ENCODE results near the gene PADI1.

PADI1 gene

GRCh38 chr1:17270891-17271765 is 66.2 kb downstream of the PADI1 start:
- no peak for DNase-seq (ENCODE audit: extremely low read depth in 1 of 2, low read depth in 1 of 2)

DNA sequence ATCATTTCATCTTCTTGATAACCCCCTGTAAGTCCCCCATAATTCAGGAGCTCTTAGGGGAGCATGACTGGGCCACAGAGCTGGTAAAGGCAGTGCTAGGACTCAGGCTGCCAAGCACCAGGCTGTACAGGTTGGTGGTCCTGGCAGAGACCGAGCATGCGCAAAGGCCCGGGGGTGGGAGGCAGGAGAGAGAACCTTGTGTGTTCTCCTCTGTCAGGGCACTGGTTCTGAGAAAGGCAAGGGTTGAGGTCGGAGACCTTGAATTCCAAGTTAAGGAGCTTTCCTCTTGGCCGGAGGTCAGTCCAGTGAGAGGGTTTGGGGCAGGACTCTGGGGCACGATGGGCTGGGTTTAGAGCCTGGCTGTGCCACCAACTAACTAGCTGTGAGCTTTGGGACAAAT is 67.1 kb downstream of the PADI1 start:
- DNase-seq (ENCODE audit: extremely low read depth in 1 of 2, low read depth in 1 of 2) = no peak

- no peak for DNase-seq (ENCODE audit: extremely low read depth in 1 of 2, low read depth in 1 of 2)
These were observed 67.7 kb downstream of the PADI1 start for GRCh38 chr1:17272646-17273045.

DNA sequence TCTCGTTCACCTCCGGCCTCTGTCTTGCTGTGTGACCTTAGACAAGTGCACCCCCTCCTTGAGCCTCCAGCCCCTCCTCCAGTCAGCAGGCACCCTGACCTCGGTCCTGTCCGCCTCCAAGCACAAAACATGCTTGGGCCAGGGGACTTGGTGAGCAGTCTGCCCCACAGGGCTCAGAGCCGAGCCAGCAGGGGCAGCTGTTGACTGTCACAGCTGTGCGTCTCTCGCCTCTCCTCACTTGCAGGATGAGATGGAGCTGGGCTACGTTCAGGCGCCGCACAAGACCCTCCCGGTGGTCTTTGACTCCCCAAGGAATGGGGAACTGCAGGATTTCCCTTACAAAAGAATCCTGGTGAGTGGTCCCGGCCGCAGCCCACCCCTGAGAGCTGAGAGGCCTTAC is 68.2 kb downstream of the PADI1 start:
- DNase-seq (ENCODE audit: extremely low read depth in 1 of 2, low read depth in 1 of 2) = no peak

DNA sequence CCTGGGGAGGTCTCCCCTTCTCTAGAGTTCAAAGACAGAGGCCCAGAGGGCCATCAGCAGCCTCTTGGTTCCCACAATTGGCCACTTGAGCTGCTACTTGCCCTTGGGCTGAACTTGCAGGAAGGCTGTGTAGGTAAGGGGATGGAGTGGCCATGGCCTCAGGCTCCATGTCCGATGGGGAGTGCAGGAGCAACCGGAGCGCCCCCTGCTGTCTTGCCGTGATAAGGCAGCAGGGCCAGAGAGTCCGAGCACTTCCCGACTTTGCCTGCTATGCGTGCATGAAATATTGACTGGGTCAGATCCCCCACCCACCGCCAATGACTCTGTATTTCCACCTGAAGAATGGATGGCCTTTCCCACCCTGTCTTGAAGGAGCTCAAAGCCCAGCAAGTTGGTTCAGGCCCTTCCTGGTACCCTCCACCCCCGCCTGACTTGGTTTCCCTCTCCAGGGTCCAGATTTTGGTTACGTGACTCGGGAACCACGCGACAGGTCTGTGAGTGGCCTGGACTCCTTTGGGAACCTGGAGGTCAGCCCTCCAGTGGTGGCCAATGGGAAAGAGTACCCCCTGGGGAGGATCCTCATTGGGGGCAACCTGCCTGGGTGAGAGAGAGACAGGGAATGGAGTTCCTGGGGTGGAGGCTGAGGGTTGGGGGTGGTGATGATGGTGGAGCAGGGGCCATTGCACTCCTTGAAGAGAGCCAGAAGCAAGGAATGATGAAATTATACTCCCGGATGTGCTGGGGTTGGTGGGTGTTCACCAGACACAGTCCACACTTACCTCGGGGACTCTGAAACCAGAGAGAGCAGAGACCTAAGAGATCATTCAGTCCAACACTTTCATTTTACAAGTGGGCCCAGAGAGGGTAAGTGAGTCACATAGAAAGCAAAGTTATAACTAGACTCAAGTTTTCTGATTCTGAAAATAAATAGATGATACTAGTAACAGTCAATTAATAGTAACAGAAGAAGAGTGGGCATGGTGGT is 69.5 kb downstream of the PADI1 start:
- DNase-seq (ENCODE audit: extremely low read depth in 1 of 2, low read depth in 1 of 2) = no peak

GRCh38 chr1:17276568-17276967 is 71.6 kb downstream of the PADI1 start:
- no peak for DNase-seq (ENCODE audit: extremely low read depth in 1 of 2, low read depth in 1 of 2)

DNA sequence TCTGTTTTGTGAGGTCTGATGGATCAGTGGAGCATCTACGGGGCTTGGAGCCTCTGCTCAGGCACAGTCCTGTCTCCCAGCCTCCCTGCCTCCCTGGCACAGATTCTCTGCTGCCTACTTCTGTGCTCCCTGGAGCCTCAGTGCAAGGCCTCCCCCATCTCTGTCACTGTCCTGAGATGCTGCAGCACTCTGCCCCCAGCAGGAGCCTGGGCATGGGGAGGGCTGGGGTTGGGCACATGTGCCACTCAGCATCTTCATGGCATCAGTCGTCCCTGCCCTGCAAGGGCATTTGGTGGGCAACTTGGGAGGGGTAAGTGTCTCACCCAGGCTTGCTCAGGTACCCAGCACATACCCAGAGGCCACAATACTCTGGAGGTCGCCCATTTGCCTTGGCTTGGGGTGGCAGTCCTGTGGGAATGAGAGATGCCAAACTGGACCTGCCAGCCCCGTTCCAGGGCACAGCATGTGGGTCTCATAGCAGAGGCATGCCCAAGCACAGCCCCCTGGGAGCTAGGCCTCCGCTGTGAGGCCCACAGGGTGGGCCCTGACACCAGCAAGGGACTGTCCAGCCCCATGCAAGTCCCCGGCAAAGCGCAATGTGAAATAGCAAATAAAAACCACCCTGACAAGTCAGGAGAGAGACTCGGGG is 72.7 kb downstream of the PADI1 start:
- DNase-seq (ENCODE audit: extremely low read depth in 1 of 2, low read depth in 1 of 2) = no peak

GRCh38 chr1:17278996-17279830 is 74.3 kb downstream of the PADI1 start:
- DNase-seq (ENCODE audit: extremely low read depth in 1 of 2, low read depth in 1 of 2) = no peak

DNA sequence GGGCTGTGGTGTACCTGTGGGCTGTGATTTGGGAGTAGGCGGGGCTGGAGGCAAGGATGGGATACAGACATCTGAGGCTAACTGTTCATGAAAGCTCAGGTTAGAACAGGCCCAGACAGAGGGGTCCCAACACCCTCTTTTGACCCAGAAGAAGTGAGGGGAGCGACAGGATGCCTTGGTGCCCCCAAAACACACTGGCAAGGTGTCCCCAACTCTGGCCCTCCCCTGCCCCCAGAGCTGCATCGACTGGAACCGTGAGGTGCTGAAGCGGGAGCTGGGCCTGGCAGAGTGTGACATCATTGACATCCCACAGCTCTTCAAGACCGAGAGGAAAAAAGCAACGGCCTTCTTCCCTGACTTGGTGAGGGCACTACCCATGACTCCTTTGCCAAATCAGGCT is 75.5 kb downstream of the PADI1 start:
- no peak for DNase-seq (ENCODE audit: extremely low read depth in 1 of 2, low read depth in 1 of 2)

GRCh38 chr1:17280894-17281293 is 76.0 kb downstream of the PADI1 start:
- no peak for DNase-seq (ENCODE audit: extremely low read depth in 1 of 2, low read depth in 1 of 2)

GRCh38 chr1:17281775-17282181 is 76.8 kb downstream of the PADI1 start:
- no peak for DNase-seq (ENCODE audit: extremely low read depth in 1 of 2, low read depth in 1 of 2)

DNA sequence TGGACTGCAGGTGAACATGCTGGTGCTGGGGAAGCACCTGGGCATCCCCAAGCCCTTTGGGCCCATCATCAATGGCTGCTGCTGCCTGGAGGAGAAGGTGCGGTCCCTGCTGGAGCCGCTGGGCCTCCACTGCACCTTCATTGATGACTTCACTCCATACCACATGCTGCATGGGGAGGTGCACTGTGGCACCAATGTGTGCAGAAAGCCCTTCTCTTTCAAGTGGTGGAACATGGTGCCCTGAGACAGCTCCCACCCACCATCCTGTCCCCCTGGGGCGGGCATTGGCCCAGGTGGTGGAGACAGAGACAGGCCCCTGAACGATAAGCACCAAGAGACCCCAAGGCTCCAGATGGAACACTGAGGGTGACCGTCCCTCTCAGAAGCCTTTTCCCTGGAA is 77.9 kb downstream of the PADI1 start:
- no peak for DNase-seq (ENCODE audit: extremely low read depth in 1 of 2, low read depth in 1 of 2)

DNA sequence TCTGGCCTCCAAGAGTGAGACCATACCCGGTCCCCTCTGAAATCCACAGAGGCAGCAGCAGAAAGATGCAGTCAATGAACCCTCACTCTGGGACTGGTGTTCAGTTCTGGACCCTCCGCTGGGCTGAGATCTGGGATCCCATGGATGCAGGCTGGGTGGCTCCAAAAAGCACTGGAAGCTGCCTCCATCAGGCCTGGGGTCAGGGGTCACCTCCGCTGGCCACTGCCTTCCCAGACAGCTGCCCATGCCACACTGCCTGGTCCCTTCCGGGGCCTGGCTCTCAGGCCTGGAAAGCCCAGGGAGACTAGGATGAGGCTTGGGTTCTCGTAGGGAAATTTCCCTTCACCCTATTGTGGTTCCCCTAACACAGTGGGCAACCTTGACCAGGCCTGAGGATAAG is 81.7 kb downstream of the PADI1 start:
- no peak for DNase-seq (ENCODE audit: extremely low read depth in 1 of 2, low read depth in 1 of 2)

DNA sequence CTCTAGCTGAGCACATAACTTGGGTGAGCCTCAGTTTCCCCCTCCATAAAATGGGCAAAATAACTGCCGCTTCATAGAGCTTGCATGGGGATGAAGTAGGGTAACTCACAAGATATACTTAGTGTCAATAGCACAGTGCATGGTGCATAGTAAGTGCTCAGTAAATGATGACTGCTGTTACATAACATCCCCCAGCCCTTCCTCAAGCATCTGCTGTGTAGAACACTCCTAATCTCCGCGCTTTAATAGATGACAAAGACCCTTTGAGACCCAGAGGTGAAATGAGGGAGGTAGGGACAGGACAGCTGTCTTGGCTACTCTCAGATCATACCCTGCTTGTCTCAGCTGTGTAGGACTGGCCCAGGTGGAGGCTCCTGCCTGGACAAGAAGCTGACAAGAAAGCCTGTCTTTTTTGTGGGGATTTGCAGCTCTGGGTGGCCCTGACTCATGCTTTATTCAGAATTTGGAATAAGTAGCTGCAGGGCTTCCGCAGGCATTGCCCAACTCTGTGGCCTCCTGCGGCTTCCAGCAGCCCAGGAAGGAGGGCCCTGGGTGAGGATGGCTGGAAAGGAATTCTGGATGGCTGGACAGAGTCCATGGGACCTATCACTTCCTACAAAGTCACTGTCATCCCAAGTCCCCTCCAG is 82.3 kb downstream of the PADI1 start:
- no peak for DNase-seq (ENCODE audit: extremely low read depth in 1 of 2, low read depth in 1 of 2)

DNA sequence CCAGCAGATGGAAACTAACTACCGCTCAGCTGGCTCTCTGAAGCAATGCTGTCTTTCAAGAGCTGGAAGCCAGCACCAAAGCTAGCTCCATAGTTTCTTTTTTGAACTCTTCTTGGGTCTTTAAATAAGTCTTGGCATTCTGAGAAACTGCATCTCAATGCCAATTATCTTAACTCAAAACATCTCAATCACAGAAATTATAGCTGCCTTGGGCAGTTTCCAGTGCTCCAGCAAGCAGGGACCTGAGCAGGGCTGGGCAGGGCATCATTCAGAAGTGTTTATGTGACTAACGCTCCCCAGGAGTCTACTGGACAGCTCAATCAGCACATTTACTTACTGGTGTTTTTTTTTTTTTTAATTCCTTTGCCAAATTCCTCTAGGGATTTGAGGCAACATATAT is 84.8 kb downstream of the PADI1 start:
- no peak for DNase-seq (ENCODE audit: extremely low read depth in 1 of 2, low read depth in 1 of 2)

DNA sequence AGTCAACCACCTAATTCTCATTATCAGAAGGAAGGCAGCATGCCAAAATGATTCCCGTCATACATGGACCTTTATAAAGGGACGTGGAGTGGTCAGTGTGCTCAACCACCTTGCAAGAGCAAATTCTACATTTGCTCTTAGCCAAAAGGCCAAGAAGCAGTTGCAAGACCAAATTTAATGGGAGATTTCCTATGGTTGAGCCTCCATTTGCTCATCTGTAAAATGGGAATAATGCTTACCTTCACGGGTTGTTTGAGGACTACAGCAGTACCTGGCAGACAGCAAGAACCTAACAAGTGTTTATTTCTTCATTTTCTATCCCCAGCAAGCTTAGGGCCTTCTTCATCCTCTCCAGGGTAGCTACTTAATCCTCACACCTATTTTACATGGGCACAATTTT is 85.6 kb downstream of the PADI1 start:
- DNase-seq (ENCODE audit: extremely low read depth in 1 of 2, low read depth in 1 of 2) = no peak

DNA sequence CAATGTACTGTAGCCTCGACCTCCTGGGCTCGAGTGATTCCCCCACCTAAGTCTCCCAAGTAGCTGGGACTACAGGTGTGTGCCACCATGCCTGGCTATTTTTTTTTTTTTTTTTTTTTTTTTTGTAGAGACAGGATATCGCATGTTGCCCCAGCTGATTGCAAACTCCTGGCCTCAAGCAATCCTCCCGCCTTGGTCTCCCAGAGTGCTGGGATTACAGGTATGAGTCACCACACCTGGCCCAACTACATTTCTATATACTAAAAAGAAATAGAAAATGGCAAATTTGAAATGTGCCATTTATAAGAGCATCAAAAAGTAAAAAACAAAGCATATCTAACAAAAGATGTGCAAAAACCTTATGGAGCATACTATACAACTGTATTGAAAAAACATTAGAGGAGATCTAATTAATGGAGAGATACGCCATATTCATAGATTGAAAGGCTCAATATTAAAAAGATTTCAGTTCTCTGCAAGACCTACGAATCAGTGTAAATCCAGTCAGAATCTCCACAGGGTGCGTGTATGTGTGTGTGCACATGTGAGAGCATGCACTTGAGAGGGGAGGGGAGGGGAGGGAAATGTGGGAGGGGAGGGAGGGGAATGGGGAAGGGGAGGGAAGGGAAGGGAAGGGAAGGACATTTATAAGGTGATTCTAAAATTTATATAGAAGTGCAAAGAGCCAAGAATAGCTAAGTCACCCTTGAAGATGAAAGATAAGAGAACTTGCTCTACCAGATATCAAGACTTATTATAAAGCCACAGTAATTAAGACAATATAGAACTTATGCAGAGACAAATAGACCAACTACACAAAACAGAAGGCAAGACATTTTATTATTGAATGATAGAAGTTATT is 87.6 kb downstream of the PADI1 start:
- DNase-seq (ENCODE audit: extremely low read depth in 1 of 2, low read depth in 1 of 2) = no peak

- no peak for DNase-seq (ENCODE audit: extremely low read depth in 1 of 2, low read depth in 1 of 2)
These were observed 88.9 kb downstream of the PADI1 start for GRCh38 chr1:17293681-17294425.
